Hematopoietic multipotent progenitor cell treated with erythropoietin and hydrocortisone succinate and interleukin-3 and kit ligand, for 15 days (in vitro differentiated cells): ENCODE results near the gene TGFBRAP1.
A peak's percentile ranks its signal among the peaks of the same experiment; 100 is the strongest.
"Not testable (repeated sequence)": the region's sequence is repeated elsewhere in the genome, so short reads cannot be mapped to it uniquely, and the experiment has no call there.

Experiments used
- DNase-seq: peaks from one replicate; pipeline ENCODE4 v3.0.0-alpha.2; 2015; ENCODE audit warnings: low spot score

Gene TGFBRAP1

GRCh38 chr2:105344704-105345345 lies 15.3 kb upstream of the TGFBRAP1 start:
- DNase-seq, result peak; percentile 70

GRCh38 chr2:105339414-105339813 lies 9.9 kb upstream of the TGFBRAP1 start:
- DNase-seq, result no peak

GRCh38 chr2:105338020-105338385 lies 8.5 kb upstream of the TGFBRAP1 start:
- DNase-seq, result peak; percentile 24

GRCh38 chr2:105337122-105338019 lies 7.8 kb upstream of the TGFBRAP1 start, which contains the start of gene C2orf49:
TSS of gene C2orf49 (plus strand) at chr2:105337540. CDS start at chr2:105337588, 48 bp downstream.
- DNase-seq, result peak; percentile 89

- no peak for DNase-seq
Measured at GRCh38 chr2:105336786-105337121, 7.2 kb upstream of the TGFBRAP1 start.

- no peak for DNase-seq
Measured at GRCh38 chr2:105335469-105335868, 5.9 kb upstream of the TGFBRAP1 start.

GRCh38 chr2:105334211-105334610 lies 4.7 kb upstream of the TGFBRAP1 start:
- no peak for DNase-seq

- no peak for DNase-seq
Measured at GRCh38 chr2:105330681-105331375, 1.3 kb upstream of the TGFBRAP1 start.

GRCh38 chr2:105329197-105329554 lies 359 bp downstream of the TGFBRAP1 start:
- DNase-seq, result peak; percentile 16

- no peak for DNase-seq
Measured at GRCh38 chr2:105328281-105329196, 996 bp downstream of the TGFBRAP1 start.

GRCh38 chr2:105327690-105328089 lies 1.8 kb downstream of the TGFBRAP1 start:
- no peak for DNase-seq

- not testable (repeated sequence) for DNase-seq
Measured at GRCh38 chr2:105327271-105327670, 2.3 kb downstream of the TGFBRAP1 start.

GRCh38 chr2:105325389-105325963 lies 4.1 kb downstream of the TGFBRAP1 start:
- DNase-seq, result no peak

GRCh38 chr2:105324732-105325131 lies 4.8 kb downstream of the TGFBRAP1 start:
- DNase-seq, result no peak

GRCh38 chr2:105324101-105324500 lies 5.4 kb downstream of the TGFBRAP1 start:
- no peak for DNase-seq

GRCh38 chr2:105323111-105323510 lies 6.4 kb downstream of the TGFBRAP1 start:
- DNase-seq, result no peak

- no peak for DNase-seq
Measured at GRCh38 chr2:105321875-105322646, 7.5 kb downstream of the TGFBRAP1 start.

GRCh38 chr2:105320651-105321215 lies 8.8 kb downstream of the TGFBRAP1 start:
- DNase-seq, result no peak

- no peak for DNase-seq
Measured at GRCh38 chr2:105317937-105318336, 11.6 kb downstream of the TGFBRAP1 start.

GRCh38 chr2:105315314-105315713 lies 14.2 kb downstream of the TGFBRAP1 start:
- no peak for DNase-seq
